H1 (cell line): ENCODE measurements around the gene DERL2. TPM values are rescaled to one million over a fixed set of nuclear protein-coding genes. Genes with fewer than 3 reads are reported as not detected.

ENCODE experiments used
- CTCF ChIA-PET: fragments of 300-600 bp; sonication (Branson Sonifier 250); formaldehyde crosslinking; loops from one replicate; lab custom pipeline; 2021; ENCODE audit not compliant: partially characterized antibody; lab: Charles Lee
- POLR2A ChIA-PET: fragments of 300-600 bp; sonication (Branson Sonifier 250); formaldehyde crosslinking; loops from one replicate; lab custom pipeline; 2021; ENCODE audit warnings: inconsistent platforms; ENCODE audit not compliant: partially characterized antibody; lab: Charles Lee
- DNase-seq, 2 experiments: peaks; one replicate each; pipeline versions ENCODE4 v3.0.0 to v3.0.0-alpha.2; 2010 to 2022; ENCODE audit warnings: low spot score in 2 of 2, low read depth in 1 of 2, mixed read lengths in 1 of 2
- FAIRE-seq: peaks from 2 replicates; lab custom pipeline; 2011; peaks lifted over from hg19 to GRCh38; lab: Jason Lieb, UNC
- H2AFZ ChIP-seq: 2 replicates; pipeline ENCODE4 v1.8.1; 2012; ENCODE audit warnings: low read length, inconsistent platforms
- H2AK5ac ChIP-seq: 2 replicates; pipeline ENCODE4 v1.6.1; 2013; ENCODE audit warnings: low read depth, low read length
- H2BK120ac ChIP-seq: replicated peaks from 2 replicates; pipeline ENCODE3; 2013; ENCODE audit warnings: low read depth, low read length, inconsistent platforms
- H2BK12ac ChIP-seq: 2 replicates; pipeline ENCODE4 v1.6.1; 2013; ENCODE audit warnings: low read depth, low read length
- H2BK15ac ChIP-seq: 2 replicates; pipeline ENCODE4 v1.6.1; 2013; ENCODE audit warnings: low read length
- H2BK20ac ChIP-seq: 2 replicates; pipeline ENCODE4 v1.6.1; 2013; ENCODE audit warnings: low read length
- H2BK5ac ChIP-seq: 2 replicates; pipeline ENCODE4 v1.6.1; 2013; ENCODE audit warnings: low read depth, low read length
- H3K14ac ChIP-seq: 2 replicates; pipeline ENCODE4 v1.6.1; 2013; ENCODE audit warnings: inconsistent platforms; ENCODE audit not compliant: insufficient read length
- H3K18ac ChIP-seq: 2 replicates; pipeline ENCODE4 v1.6.1; 2013; ENCODE audit warnings: low read length; ENCODE audit errors: extremely low read depth
- H3K23ac ChIP-seq: 2 replicates; pipeline ENCODE4 v1.6.1; 2013; ENCODE audit warnings: inconsistent platforms; ENCODE audit not compliant: insufficient read length
- H3K23me2 ChIP-seq: 2 replicates; pipeline ENCODE4 v1.6.1; 2013; ENCODE audit warnings: low read depth, low read length
- H3K27ac ChIP-seq: 2 replicates; pipeline ENCODE4 v1.6.1; 2011; ENCODE audit warnings: low read depth, low read length, inconsistent platforms
- H3K27me3 ChIP-seq, 4 experiments: replicated peaks in 1 of 4; 1 replicate in 1 of 4; 2 replicates in 3 of 4; pipeline versions ENCODE4 v1.6.1 to v1.8.1; 2011 to 2013; ENCODE audit warnings: low read length in 3 of 4, mild to moderate bottlenecking in 3 of 4, inconsistent platforms in 2 of 4, mixed read lengths in 2 of 4, moderate library complexity in 1 of 4; ENCODE audit not compliant: control insufficient read depth in 3 of 4, insufficient read depth in 3 of 4; ENCODE audit errors: extremely low read depth in 1 of 4
- H3K36me3 ChIP-seq, 4 experiments: 2 replicates each; pipeline versions ENCODE4 v1.6.1 to v1.8.1; 2011 to 2013; ENCODE audit warnings: mild to moderate bottlenecking in 4 of 4, low read length in 3 of 4, moderate library complexity in 2 of 4, control low read depth in 1 of 4, inconsistent platforms in 1 of 4; ENCODE audit not compliant: insufficient read depth in 4 of 4, control insufficient read depth in 2 of 4
- H3K4ac ChIP-seq: replicated peaks from 2 replicates; pipeline ENCODE3; 2013; ENCODE audit warnings: low read length, low read depth, mixed read lengths, inconsistent platforms; ENCODE audit not compliant: insufficient read length
- H3K4me1 ChIP-seq, 4 experiments: replicated peaks in 1 of 4; 1 replicate in 1 of 4; 2 replicates in 3 of 4; pipeline versions ENCODE4 v1.6.1 to v1.8.1; 2011 to 2013; ENCODE audit warnings: low read length in 3 of 4, inconsistent platforms in 2 of 4, mixed read lengths in 1 of 4; ENCODE audit not compliant: insufficient read depth in 4 of 4, control insufficient read depth in 3 of 4
- H3K4me2 ChIP-seq, 2 experiments: 2 replicates each; pipeline versions ENCODE4 v1.6.1 to v1.8.1; 2011 to 2013; ENCODE audit warnings: low read depth in 2 of 2, low read length in 2 of 2, control low read depth in 1 of 2, inconsistent platforms in 1 of 2, mild to moderate bottlenecking in 1 of 2; ENCODE audit not compliant: insufficient read depth in 1 of 2
- H3K4me3 ChIP-seq, 4 experiments: fragments of 200-600, 300-600 bp in 1 of 4; sonication (generic), shearing (Covaris generic), sonication (Bioruptor Twin) in 1 of 4; 2 replicates each; pipeline versions ENCODE4 v1.5.1 to v1.8.1; 2011 to 2016; ENCODE audit warnings: low read length in 4 of 4, low read depth in 3 of 4, control low read depth in 2 of 4, inconsistent platforms in 2 of 4, mild to moderate bottlenecking in 2 of 4, mixed read lengths in 1 of 4, moderate library complexity in 1 of 4; ENCODE audit not compliant: insufficient read depth in 2 of 4; ENCODE audit errors: extremely low read depth in 1 of 4
- H3K56ac ChIP-seq: replicated peaks from 2 replicates; pipeline ENCODE3; 2013; ENCODE audit warnings: low read depth, mild to moderate bottlenecking, mixed read lengths, low read length, inconsistent platforms; ENCODE audit not compliant: insufficient read length
- H3K79me1 ChIP-seq: 2 replicates; pipeline ENCODE4 v1.6.1; 2013; ENCODE audit warnings: low read depth, low read length, control low read depth
- H3K79me2 ChIP-seq, 2 experiments: 2 replicates each; pipeline versions ENCODE4 v1.6.1 to v1.8.1; 2012 to 2013; ENCODE audit warnings: low read length in 2 of 2, mild to moderate bottlenecking in 2 of 2, inconsistent platforms in 1 of 2; ENCODE audit not compliant: insufficient read depth in 2 of 2, control insufficient read depth in 1 of 2
- H3K9ac ChIP-seq, 4 experiments: replicated peaks in 1 of 4; 1 replicate in 1 of 4; 2 replicates in 3 of 4; pipeline versions ENCODE4 v1.6.1 to v1.8.1; 2011 to 2013; ENCODE audit warnings: low read depth in 3 of 4, low read length in 3 of 4, control low read depth in 2 of 4, mild to moderate bottlenecking in 2 of 4, moderate library complexity in 2 of 4, inconsistent platforms in 1 of 4; ENCODE audit errors: extremely low read depth in 1 of 4
- H3K9me3 ChIP-seq, 2 experiments: 2 replicates each; pipeline versions ENCODE4 v1.6.1 to v1.8.1; 2012 to 2013; ENCODE audit warnings: mild to moderate bottlenecking in 2 of 2, moderate library complexity in 2 of 2, control low read depth in 1 of 2, inconsistent platforms in 1 of 2, low read depth in 1 of 2, low read length in 1 of 2, mixed read lengths in 1 of 2; ENCODE audit not compliant: insufficient read depth in 2 of 2
- H4K20me1 ChIP-seq, 2 experiments: replicated peaks in 1 of 2; 2 replicates each; pipeline versions ENCODE3 to v1.8.1; 2011 to 2013; ENCODE audit warnings: inconsistent platforms in 2 of 2, low read length in 2 of 2, mild to moderate bottlenecking in 1 of 2; ENCODE audit not compliant: insufficient read depth in 2 of 2, control insufficient read depth in 1 of 2
- H4K5ac ChIP-seq: 2 replicates; pipeline ENCODE4 v1.6.1; 2013; ENCODE audit warnings: low read length, low read depth, mixed read lengths, inconsistent platforms; ENCODE audit not compliant: insufficient read length
- H4K8ac ChIP-seq: 2 replicates; pipeline ENCODE4 v1.8.0; 2013; ENCODE audit warnings: mild to moderate bottlenecking, moderate library complexity, low read length, inconsistent platforms; ENCODE audit not compliant: insufficient read depth; ENCODE audit errors: extremely low read depth
- H4K91ac ChIP-seq: replicated peaks from 2 replicates; pipeline ENCODE3; 2013; ENCODE audit warnings: low read length, mixed read lengths, inconsistent platforms; ENCODE audit not compliant: insufficient read length
- ASH2L ChIP-seq: fragments of 200-600, 300-600 bp; sonication (generic); IDR thresholded peaks from one replicate; pipeline ENCODE4 v1.7.1; 2017; ENCODE audit warnings: low read length
- BRCA1 ChIP-seq: IDR thresholded peaks from 2 replicates; pipeline ENCODE4 v1.6.1; 2012; ENCODE audit warnings: low read depth, low read length, improper control_type of control experiment
- RBBP5 ChIP-seq: IDR thresholded peaks from 2 replicates; pipeline ENCODE4 v1.7.1; 2012; ENCODE audit warnings: low read depth, mild to moderate bottlenecking, inconsistent platforms, low read length, moderate library complexity, borderline replicate concordance
- WGBS, 2 experiments: shearing (Covaris generic) in 1 of 2; methylation state at CpG; one replicate each; pipeline versions ENCODE4 v1.1.6 to v1.1.7; 2013 to 2015; ENCODE audit warnings: low lambda C conversion rate in 2 of 2, mixed read lengths in 2 of 2, inconsistent platforms in 1 of 2, low coverage in 1 of 2, missing lambda C conversion rate in 1 of 2; ENCODE audit not compliant: insufficient replicate concordance in 2 of 2, insufficient coverage in 1 of 2, insufficient read length in 1 of 2; ENCODE audit errors: extremely low coverage in 1 of 2, missing lambda C conversion rate in 1 of 2; 5-methylcytosine and 5-hydroxymethylcytosine counted together
- polyA plus RNA-seq, 7 experiments: library from polyadenylated mRNA; depleted of rRNA in 3 of 7; stranded (reverse) in 5 of 7; unstranded in 2 of 7; fragments of >200 nt in 5 of 7; fragments of 200-250 nt in 2 of 7; gene quantifications; 1 replicate in 5 of 7; 2 replicates in 1 of 7; 4 replicates in 1 of 7; pipeline versions ENCODE4 v1.2.1 to v1.2.3, GENCODE V29; 2011 to 2013; ENCODE audit warnings: missing spikeins in 2 of 7, mixed read lengths in 2 of 7
- total RNA-seq: library from RNA; stranded (reverse); fragmentation: NEBNext Ultra II Directional; extraction: Animal tissue kit (Norgen Biotek cat#: 25700); gene quantifications from 2 replicates; pipeline ENCODE4 v1.2.1, GENCODE V29; 2021

DERL2 gene
- total and polyA plus RNA-seq, 2 of the 8 experiments (the other 6 are each of a cell fraction or from before 2014, with no cell fraction given): 55.3 to 58.4 TPM

GRCh38 chr17:5532581-5532980, 46.6 kb upstream of the DERL2 start:
- Histone ChIP-seq H3K27ac (no peak overlapping the region), H2BK20ac (no peak overlapping the region), H2AK5ac (no peak overlapping the region), H4K5ac (no peak overlapping the region), H3K4me2 (no peak overlapping the region), H3K23ac (no peak overlapping the region), H2BK5ac (no peak overlapping the region), H3K27me3 (no peaks in the 10 kb centered on the region), H2BK12ac (no peak overlapping the region), H3K4me3 (no peak overlapping the region), H3K4ac (no peak overlapping the region), H3K9me3 (no peaks in the 10 kb centered on the region), H3K4me1 (no peaks in the 10 kb centered on the region; a peak in 1 of 7 replicates), H4K8ac (no peak overlapping the region), H2BK15ac (no peak overlapping the region), H2AFZ (no peak overlapping the region), H3K9ac (no peak overlapping the region), H4K91ac (no peak overlapping the region), H3K79me1 (no peaks in the 10 kb centered on the region), H3K14ac (no peak overlapping the region), H4K20me1 (no peaks in the 10 kb centered on the region), H3K18ac (no peak overlapping the region), H3K36me3 (no peaks in the 10 kb centered on the region), H2BK120ac (no peak overlapping the region), H3K23me2 (no peaks in the 10 kb centered on the region; the same call in 1 of the 2 replicates), H3K56ac (no peak overlapping the region), H3K79me2 (no peaks in the 10 kb centered on the region)
- TF ChIP-seq RBBP5: no peak
- no peak for TF ChIP-seq ASH2L
- TF ChIP-seq BRCA1: no peak
- FAIRE-seq: no peak
- DNase-seq: no peak
- WGBS, 2 experiments: 87% methylated on average over 8 of the region's 8 CpGs; no CpG with 5 or more reads in 1 of the 2 experiments
- ChIA-PET CTCF (interaction anchor here (1.4 to 2.0 kb wide), 2 partner anchors 8 to 9 kb away, joined by 4 to 8 read pairs; no protein-coding TSS in a partner anchor), POLR2A (interaction anchor here (1.3 kb wide), 1 partner anchor 10 kb away, joined by 3 read pairs; no protein-coding TSS in a partner anchor)
